Spleen (tissue), 11 donors: ENCODE measurements around the gene ABCA1. TPM values are rescaled to one million over a fixed set of nuclear protein-coding genes. Genes with fewer than 3 reads are reported as not detected.

Source experiments
- DNase-seq: peaks from one replicate; pipeline ENCODE4 v3.0.0-alpha.2; 2020
- H3K27ac ChIP-seq, 8 donors: fragments of 200-600 bp; sonication (generic) in 7 of 8; 1 replicate in 4 of 8; 2 replicates in 4 of 8; pipeline versions ENCODE4 v1.5.0 to v1.8.0; 2016 to 2021; ENCODE audit warnings: inconsistent platforms in 4 of 8, mild to moderate bottlenecking in 4 of 8, moderate library complexity in 1 of 8
- H3K27me3 ChIP-seq, 7 donors: fragments of 200-600 bp; sonication (generic) in 6 of 7; replicated peaks in 1 of 7; 1 replicate in 4 of 7; 2 replicates in 3 of 7; pipeline versions ENCODE4 v1.5.0 to v1.8.0; 2016 to 2021; ENCODE audit warnings: inconsistent platforms in 3 of 7, mild to moderate bottlenecking in 1 of 7
- H3K36me3 ChIP-seq, 6 donors: fragments of 200-600 bp; sonication (generic) in 5 of 6; 1 replicate in 4 of 6; 2 replicates in 2 of 6; pipeline versions ENCODE4 v1.5.0 to v1.8.0; 2016 to 2021; ENCODE audit warnings: inconsistent platforms in 2 of 6
- H3K4me1 ChIP-seq, 6 donors: fragments of 200-600 bp; sonication (generic) in 5 of 6; 1 replicate in 3 of 6; 2 replicates in 3 of 6; pipeline versions ENCODE4 v1.5.0 to v1.8.0; 2016 to 2021; ENCODE audit warnings: inconsistent platforms in 3 of 6
- H3K4me3 ChIP-seq, 8 donors: fragments of 200-600 bp; sonication (generic) in 7 of 8; 1 replicate in 4 of 8; 2 replicates in 4 of 8; pipeline versions ENCODE4 v1.5.0 to v1.8.0; 2016 to 2021; ENCODE audit warnings: inconsistent platforms in 4 of 8, mild to moderate bottlenecking in 4 of 8, moderate library complexity in 2 of 8
- H3K9me3 ChIP-seq, 8 donors: fragments of 200-600 bp; sonication (generic) in 7 of 8; 1 replicate in 4 of 8; 2 replicates in 4 of 8; pipeline versions ENCODE4 v1.5.0 to v1.8.0; 2016 to 2021; ENCODE audit warnings: inconsistent platforms in 4 of 8
- CTCF ChIP-seq, 11 experiments: fragments of 200-600 bp in 7 of 11; fragments of 450-650 bp in 4 of 11; sonication (generic) in 4 of 11; IDR thresholded peaks in 8 of 11; conservative IDR thresholded peaks in 3 of 11; 1 replicate in 7 of 11; 2 replicates in 4 of 11; pipeline versions ENCODE4 v1.4.0 to v1.8.0; 2016 to 2021; ENCODE audit warnings: antibody characterized with exemption in 11 of 11, inconsistent platforms in 4 of 11, mild to moderate bottlenecking in 1 of 11
- POLR2A ChIP-seq, 3 donors: fragments of 450-650 bp; IDR thresholded peaks; one replicate each; pipeline ENCODE4 v1.5.1; 2017; ENCODE audit warnings: antibody characterized with exemption in 3 of 3, mild to moderate bottlenecking in 1 of 3
- POLR2AphosphoS5 ChIP-seq, 3 donors: sonication (generic); formaldehyde crosslinking; IDR thresholded peaks; one replicate each; pipeline ENCODE4 v1.5.1; 2017; ENCODE audit warnings: antibody characterized with exemption in 3 of 3
- WGBS, 5 donors: extraction: QIAGEN DNeasy Blood & Tissue Kit in 3 of 5; methylation state at CpG; one replicate each; pipeline versions ENCODE4 v1.1.5 to v1.1.7; 2013 to 2018; 5-methylcytosine and 5-hydroxymethylcytosine counted together
- intact Hi-C: fragments of 100-400 bp; cut with DNase I; formaldehyde crosslinking; loops from one replicate; pipeline ENCODE4 v1.15.0; 2023; ENCODE audit warnings: low total_unique reads
- polyA plus RNA-seq, 3 donors: library from polyadenylated mRNA; stranded (reverse); fragments of 200-250 nt; gene quantifications; one replicate each; pipeline ENCODE4 v1.2.1, GENCODE V29; 2013
- total RNA-seq, 7 donors: library from RNA; depleted of rRNA in 3 of 7; stranded (reverse); fragments of >200 nt in 3 of 7; fragmentation: NEBNext Ultra II Directional in 4 of 7; extraction: Animal tissue kit (Norgen Biotek cat#: 25700) in 4 of 7; gene quantifications; one replicate each; pipeline versions ENCODE4 v1.1.0 to v1.2.1, GENCODE V29; 2016 to 2021
- donor health status: healthy with polysubstance abuse.
- donor health status: DM: no; HTN: no; CAD: no; lungs with moderate emphysema.
- donor health status: DM: no; HTN: no; CAD: no.
- donor health status: Bipolar disorder and iron deficiency.
- donor health status: healthy.
- donor health status: DM: no; HTN: no; CAD: no.
- donor health status: DM: yes; HTN: yes; CAD: no.

ABCA1 gene
- total and polyA plus RNA-seq, 10 donors: 4.5 to 78.4 (median 60.2) TPM

GRCh38 chr9:104912606-104913005 lies 15.3 kb downstream of the ABCA1 start:
- Histone ChIP-seq H3K4me1 (peaks cover 4 to 81% (median 37%) of the 10 kb centered on the region in 6 donors), H3K4me3 (no peak overlapping the region), H3K27me3 (no peaks in the 10 kb centered on the region), H3K9me3 (no peaks in the 10 kb centered on the region), H3K27ac (no peak overlapping the region), H3K36me3 (no peaks in the 10 kb centered on the region)
- no peak for TF ChIP-seq POLR2A (IDR thresholded peaks at IDR 0.05)
- TF ChIP-seq CTCF (IDR thresholded peaks at IDR 0.05 in 8 of 11, conservative IDR thresholded peaks at IDR 0.05 in 3 of 11): no peak
- no peak for TF ChIP-seq POLR2AphosphoS5 (IDR thresholded peaks at IDR 0.05)
- intact Hi-C loops: no loop called here
- no peak for DNase-seq
- WGBS, 5 donors: 74 to 88% (median 83%) methylated on average over 3 of the region's 3 CpGs

- TF ChIP-seq CTCF (IDR thresholded peaks at IDR 0.05 in 8 of 11, conservative IDR thresholded peaks at IDR 0.05 in 3 of 11) (no peak), POLR2A (IDR thresholded peaks at IDR 0.05) (no peak), POLR2AphosphoS5 (IDR thresholded peaks at IDR 0.05) (no peak)
- no peaks in the 10 kb centered on the region for H3K27me3 ChIP-seq
- no peak overlapping the region for H3K4me3 ChIP-seq
- H3K36me3 ChIP-seq: no peaks in the 10 kb centered on the region
- H3K4me1 ChIP-seq: peaks cover 4 to 89% (median 40%) of the 10 kb centered on the region in 6 donors
- no peak for DNase-seq
- intact Hi-C loops: no loop called here
- no peak overlapping the region for H3K27ac ChIP-seq
- WGBS, 5 donors: 83 to 92% (median 85%) methylated on average over 4 of the region's 4 CpGs
- no peaks in the 10 kb centered on the region for H3K9me3 ChIP-seq
Measured at GRCh38 chr9:104911032-104911607, 16.8 kb downstream of the ABCA1 start.

- TF ChIP-seq CTCF (IDR thresholded peaks at IDR 0.05 in 8 of 11, conservative IDR thresholded peaks at IDR 0.05 in 3 of 11): no peak
- peak in 2 of 3 donors; percentile 3 to 16 for TF ChIP-seq POLR2AphosphoS5 (IDR thresholded peaks at IDR 0.05)
- TF ChIP-seq POLR2A (IDR thresholded peaks at IDR 0.05): no peak
- Histone ChIP-seq H3K4me1 (peaks cover 4 to 76% (median 31%) of the 10 kb centered on the region in 6 donors), H3K36me3 (peaks cover 0 to 14% (median 0%) of the 10 kb centered on the region in 6 donors), H3K4me3 (no peak overlapping the region), H3K27ac (peak overlapping the region in 3 of 8 donors; percentile 11 to 47 (median 42)), H3K9me3 (no peaks in the 10 kb centered on the region), H3K27me3 (no peaks in the 10 kb centered on the region)
- DNase-seq: no peak
- WGBS, 5 donors: 74 to 85% (median 80%) methylated on average over 11 of the region's 11 CpGs
- intact Hi-C loops: no loop called here
Measured at GRCh38 chr9:104907278-104907951, 20.5 kb downstream of the ABCA1 start.
